Activated T-helper 17 cell treated with anti-CD3 and anti-CD28 coated beads, Interleukin-2, amount 50 U/mL, for 72 hours (primary cell): ENCODE measurements around the gene DNPEP. TPM values are rescaled to one million over a fixed set of nuclear protein-coding genes. Genes with fewer than 3 reads are reported as not detected.
A peak's percentile ranks its signal among the peaks of the same experiment; 100 is the strongest.

ENCODE experiments used
- ATAC-seq: fragments of 150-1000 bp; cut with Tn5 transposase; replicated peaks from 2 replicates; pipeline ENCODE4 v1.10.0; 2021; ENCODE audit warnings: mild to moderate bottlenecking, moderate library complexity
- H3K27ac Mint-ChIP-seq: one replicate; pipeline ENCODE4 v1.8.0; 2022; ENCODE audit warnings: mixed read lengths
- H3K27me3 Mint-ChIP-seq: one replicate; pipeline ENCODE4 v1.8.0; 2022; ENCODE audit warnings: mixed read lengths
- H3K36me3 Mint-ChIP-seq: one replicate; pipeline ENCODE4 v1.8.0; 2022; ENCODE audit warnings: low read depth, mild to moderate bottlenecking, mixed read lengths
- H3K4me1 Mint-ChIP-seq: one replicate; pipeline ENCODE4 v1.8.0; 2022; ENCODE audit warnings: mixed read lengths
- H3K4me3 Mint-ChIP-seq: one replicate; pipeline ENCODE4 v1.8.0; 2022; ENCODE audit warnings: mild to moderate bottlenecking, mixed read lengths
- H3K9me3 Mint-ChIP-seq: one replicate; pipeline ENCODE4 v1.8.0; 2022; ENCODE audit warnings: mixed read lengths
- total RNA-seq, 2 donors: library from RNA; stranded (reverse); gene quantifications; one replicate each; pipeline ENCODE4 v1.2.3, GENCODE V29; 2022

Gene DNPEP
- total RNA-seq, 2 donors from 2014 or later: 80.9 to 99.6 TPM

DNA sequence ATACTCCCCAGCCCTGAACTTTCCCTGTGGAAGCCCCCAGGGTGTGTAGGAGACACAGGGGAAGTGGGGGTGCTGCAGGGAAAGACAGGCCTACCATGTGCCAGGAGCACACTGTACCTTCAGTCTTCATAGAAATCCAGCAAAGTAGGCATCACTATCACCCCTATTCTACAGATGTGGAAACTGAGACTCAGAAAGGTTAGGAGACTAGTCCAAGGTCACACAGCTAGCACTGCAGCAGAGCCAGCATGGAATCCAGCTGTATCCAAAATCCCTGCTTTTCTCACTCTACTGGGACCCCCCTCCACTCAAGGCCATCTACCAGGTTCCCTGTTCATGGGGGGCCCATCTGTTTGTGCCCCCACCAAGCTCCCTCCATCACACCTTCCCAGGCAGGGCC lies 6.8 kb downstream of the DNPEP start:
- H3K4me3 Mint-ChIP-seq: no peak overlapping the region
- no peaks in the 10 kb centered on the region for H3K4me1 Mint-ChIP-seq
- ATAC-seq: no peak
- H3K27me3 Mint-ChIP-seq: no peaks in the 10 kb centered on the region
- peaks cover 90% of the 10 kb centered on the region for H3K36me3 Mint-ChIP-seq
- peak overlapping the region; percentile 29 for H3K27ac Mint-ChIP-seq
- H3K9me3 Mint-ChIP-seq: no peaks in the 10 kb centered on the region

DNA sequence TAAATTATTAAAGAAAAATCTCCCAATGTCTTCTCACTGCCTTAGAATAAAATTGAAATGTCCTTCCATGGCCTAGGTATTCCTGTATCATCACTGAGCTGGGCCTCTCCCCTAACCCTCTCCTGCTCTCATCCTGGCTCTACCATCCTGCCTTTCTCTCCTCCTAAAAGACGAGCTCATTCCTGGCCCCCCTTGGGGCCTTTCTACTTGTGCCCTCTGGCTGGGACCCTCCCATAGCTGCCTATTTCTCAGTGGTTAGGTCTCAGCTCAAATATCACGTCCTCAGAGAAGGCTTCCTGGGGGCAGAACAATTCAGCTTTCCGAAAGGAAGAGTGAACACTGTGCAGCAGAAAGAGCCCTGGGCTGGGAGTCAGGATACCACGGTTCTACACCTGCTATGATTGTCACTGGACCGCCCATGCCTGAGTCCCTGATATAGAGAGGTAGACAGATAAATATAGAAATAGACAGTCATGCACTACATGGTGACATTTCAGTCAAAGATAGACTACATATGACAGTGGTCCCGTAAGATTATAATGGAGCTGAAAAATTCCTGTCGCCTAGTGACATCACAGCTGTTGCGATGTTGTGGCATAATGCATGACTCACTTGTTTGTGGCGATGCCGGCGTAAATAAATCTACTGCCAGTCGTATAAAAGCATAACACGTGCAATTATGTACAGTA lies 9.4 kb downstream of the DNPEP start:
- H3K27me3 Mint-ChIP-seq: no peaks in the 10 kb centered on the region
- no peak for ATAC-seq
- peaks cover 86% of the 10 kb centered on the region for H3K36me3 Mint-ChIP-seq
- no peak overlapping the region for H3K27ac Mint-ChIP-seq
- H3K4me3 Mint-ChIP-seq: no peak overlapping the region
- H3K9me3 Mint-ChIP-seq: no peaks in the 10 kb centered on the region
- no peaks in the 10 kb centered on the region for H3K4me1 Mint-ChIP-seq

DNA sequence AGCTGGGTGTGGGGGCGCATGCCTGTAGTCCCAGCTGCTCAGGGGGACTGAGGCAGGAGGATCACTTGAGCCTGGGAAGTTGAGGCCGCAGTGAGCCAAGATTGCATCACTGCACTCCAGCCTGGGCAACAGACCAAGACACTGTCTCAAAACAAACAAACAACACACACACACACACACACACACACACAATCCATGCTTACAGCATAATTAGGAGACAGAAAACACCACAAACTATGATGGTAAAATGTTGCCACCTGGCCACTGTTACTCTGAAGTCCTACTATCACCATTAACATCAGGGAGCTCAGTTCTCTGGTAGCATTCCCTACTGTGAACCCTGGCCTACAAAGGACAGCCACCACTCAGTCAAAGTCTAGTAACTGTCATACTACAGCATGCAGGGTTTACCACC lies 18.3 kb downstream of the DNPEP start:
- no peaks in the 10 kb centered on the region for H3K27me3 Mint-ChIP-seq
- H3K4me3 Mint-ChIP-seq: no peak overlapping the region
- H3K4me1 Mint-ChIP-seq: no peaks in the 10 kb centered on the region
- no peak for ATAC-seq
- H3K9me3 Mint-ChIP-seq: no peaks in the 10 kb centered on the region
- peaks cover 15% of the 10 kb centered on the region for H3K36me3 Mint-ChIP-seq
- no peak overlapping the region for H3K27ac Mint-ChIP-seq

DNA sequence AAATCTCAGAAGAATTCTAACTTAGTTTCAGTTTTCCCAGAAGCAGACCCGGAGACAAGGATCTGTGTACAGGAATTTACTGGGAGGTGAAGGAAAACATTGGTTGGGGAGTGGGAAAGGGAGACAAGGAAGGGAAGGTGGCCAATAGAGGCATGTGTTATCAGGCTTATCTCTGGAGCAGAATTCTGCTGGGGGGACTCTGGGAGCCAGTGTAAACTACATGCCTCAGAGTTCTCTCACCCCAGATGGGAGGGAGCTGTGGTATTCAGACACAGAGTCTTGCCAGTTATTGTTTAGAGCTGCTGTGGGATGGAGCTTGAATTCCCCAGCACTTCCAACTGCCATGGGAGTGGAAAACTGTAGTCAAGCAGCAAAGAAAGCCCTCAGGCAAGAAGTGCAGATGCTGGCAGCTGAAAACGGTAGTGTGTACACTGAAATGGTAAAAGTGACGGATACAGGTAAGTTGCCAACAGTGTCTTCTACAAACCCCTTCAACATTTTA lies 19.0 kb downstream of the DNPEP start:
- Mint-ChIP-seq H3K4me1 (no peaks in the 10 kb centered on the region), H3K9me3 (no peaks in the 10 kb centered on the region), H3K36me3 (peaks cover 7% of the 10 kb centered on the region), H3K4me3 (no peak overlapping the region), H3K27ac (no peak overlapping the region), H3K27me3 (no peaks in the 10 kb centered on the region)
- ATAC-seq: no peak

DNA sequence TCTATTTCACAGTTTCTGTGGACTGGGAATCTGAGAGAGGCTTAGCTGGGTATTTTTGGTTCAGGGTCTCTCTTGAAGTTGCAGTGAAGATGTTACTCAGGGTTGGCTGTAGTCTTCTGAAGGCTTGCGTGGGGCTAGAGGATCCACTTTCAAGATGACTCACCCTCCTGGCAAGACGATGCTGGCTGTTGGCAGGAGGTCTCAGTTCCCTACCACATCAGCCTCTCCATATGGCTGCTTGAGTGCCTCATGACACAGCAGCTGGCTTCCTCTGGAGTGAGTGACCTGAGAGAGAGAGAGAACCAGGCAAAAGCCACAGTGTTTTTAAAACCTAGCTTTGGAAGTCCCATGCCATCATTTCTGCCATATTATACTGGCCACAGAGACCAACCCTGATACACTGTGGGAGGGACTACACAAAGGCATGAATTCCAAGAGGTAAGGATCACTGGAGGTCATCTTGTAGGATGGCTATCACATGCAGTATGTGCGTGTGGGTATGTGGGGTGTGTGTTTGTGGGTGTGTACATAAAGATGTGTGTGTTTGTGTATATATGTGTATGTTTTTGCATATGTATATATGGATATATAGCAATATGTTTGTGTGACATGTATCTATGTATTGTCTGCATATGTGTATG lies 25.1 kb downstream of the DNPEP start:
- no peaks in the 10 kb centered on the region for H3K36me3 Mint-ChIP-seq
- no peaks in the 10 kb centered on the region for H3K4me1 Mint-ChIP-seq
- H3K4me3 Mint-ChIP-seq: no peak overlapping the region
- peaks cover 20% of the 10 kb centered on the region for H3K27me3 Mint-ChIP-seq
- H3K27ac Mint-ChIP-seq: no peak overlapping the region
- ATAC-seq: peak; percentile 85
- no peaks in the 10 kb centered on the region for H3K9me3 Mint-ChIP-seq

DNA sequence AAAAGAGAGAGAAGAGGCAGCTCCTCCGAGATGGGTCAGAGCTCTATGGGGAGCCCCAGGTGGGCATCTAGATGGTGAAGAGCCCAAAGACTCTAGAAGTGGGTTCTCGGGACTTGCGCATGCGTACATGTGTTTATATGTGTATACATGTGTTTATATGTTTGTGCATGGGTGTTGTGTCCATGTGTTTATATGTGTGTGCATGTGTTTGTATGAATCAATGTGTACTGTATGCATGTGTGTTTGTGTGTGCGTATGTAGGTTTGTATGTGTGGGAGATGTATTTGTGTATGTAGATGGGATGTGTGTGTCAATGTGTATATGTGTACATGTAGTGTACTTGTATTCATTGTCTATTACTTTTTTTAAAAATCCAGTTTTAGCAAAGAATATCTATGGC lies 25.6 kb downstream of the DNPEP start:
- no peaks in the 10 kb centered on the region for H3K9me3 Mint-ChIP-seq
- H3K4me3 Mint-ChIP-seq: no peak overlapping the region
- H3K27me3 Mint-ChIP-seq: peaks cover 20% of the 10 kb centered on the region
- ATAC-seq: no peak
- H3K27ac Mint-ChIP-seq: no peak overlapping the region
- no peaks in the 10 kb centered on the region for H3K36me3 Mint-ChIP-seq
- no peaks in the 10 kb centered on the region for H3K4me1 Mint-ChIP-seq

DNA sequence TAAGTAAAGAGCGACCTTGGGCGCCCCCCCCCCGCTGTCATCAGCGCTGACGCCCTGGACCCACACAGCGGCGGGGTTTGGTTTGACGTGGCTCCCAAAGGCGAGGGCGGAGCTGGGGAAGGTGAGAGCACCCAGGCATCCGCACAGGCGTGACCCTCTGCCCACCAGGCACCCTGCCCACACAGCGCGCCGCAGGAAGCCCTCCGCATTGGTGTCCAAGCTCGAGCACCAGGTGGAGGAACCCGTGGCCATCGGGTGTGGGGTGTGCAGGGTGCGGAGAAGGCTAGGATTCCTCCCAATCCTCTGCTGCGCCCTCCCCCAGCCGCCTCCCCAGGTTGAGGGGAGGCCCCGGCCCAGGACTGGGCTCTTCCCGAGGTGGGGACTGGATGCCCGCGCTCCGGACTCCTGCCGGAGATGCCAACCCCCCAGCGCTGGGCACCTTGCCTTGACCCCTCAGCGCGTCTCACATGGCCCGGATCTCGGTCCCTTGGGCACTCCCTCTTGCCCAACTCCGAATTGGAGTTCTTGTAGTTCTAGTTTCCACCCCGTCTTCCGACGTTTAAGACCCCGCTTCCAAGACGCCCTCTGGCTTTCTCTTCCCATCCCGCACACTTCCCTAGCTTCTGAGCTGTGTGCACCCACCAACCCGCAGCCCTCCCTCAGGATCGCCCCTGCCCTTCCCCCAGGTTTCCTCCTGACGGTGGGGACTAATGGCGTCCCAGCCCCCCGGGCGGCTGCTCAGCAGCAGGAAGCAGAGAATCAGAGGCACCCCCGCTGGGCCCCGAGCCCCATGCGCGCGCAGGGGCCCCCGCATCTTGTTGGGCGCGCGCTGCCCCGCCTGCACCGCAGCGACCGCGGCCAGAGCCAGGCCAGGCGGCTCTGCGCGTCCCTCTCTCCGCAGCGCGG lies 29.3 kb downstream of the DNPEP start:
- Mint-ChIP-seq H3K9me3 (no peaks in the 10 kb centered on the region), H3K4me1 (no peaks in the 10 kb centered on the region), H3K27me3 (peaks cover 39% of the 10 kb centered on the region), H3K4me3 (no peak overlapping the region), H3K27ac (no peak overlapping the region), H3K36me3 (no peaks in the 10 kb centered on the region)
- ATAC-seq: peak; percentile 30

DNA sequence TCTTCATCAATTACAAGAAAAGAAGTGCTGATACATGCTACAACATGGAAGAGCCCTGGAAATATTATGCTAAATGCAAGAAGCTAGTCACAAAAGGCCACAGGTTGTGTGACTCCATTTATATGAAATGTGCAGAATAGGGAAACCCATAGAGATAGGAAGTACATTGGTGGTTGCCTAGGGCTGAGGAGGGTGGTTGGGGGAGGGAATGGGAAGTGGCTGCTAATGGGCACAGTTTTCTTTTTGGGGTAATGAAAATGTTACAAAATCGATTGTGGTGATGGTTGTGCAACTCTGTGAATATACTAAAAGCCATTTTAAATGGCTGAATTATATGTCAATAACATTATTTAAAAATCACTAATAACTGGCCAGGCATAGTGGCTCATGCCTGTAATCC lies 30.9 kb downstream of the DNPEP start:
- no peak overlapping the region for H3K4me3 Mint-ChIP-seq
- H3K27ac Mint-ChIP-seq: no peak overlapping the region
- ATAC-seq: no peak
- no peaks in the 10 kb centered on the region for H3K36me3 Mint-ChIP-seq
- no peaks in the 10 kb centered on the region for H3K9me3 Mint-ChIP-seq
- no peaks in the 10 kb centered on the region for H3K4me1 Mint-ChIP-seq
- H3K27me3 Mint-ChIP-seq: peaks cover 39% of the 10 kb centered on the region

DNA sequence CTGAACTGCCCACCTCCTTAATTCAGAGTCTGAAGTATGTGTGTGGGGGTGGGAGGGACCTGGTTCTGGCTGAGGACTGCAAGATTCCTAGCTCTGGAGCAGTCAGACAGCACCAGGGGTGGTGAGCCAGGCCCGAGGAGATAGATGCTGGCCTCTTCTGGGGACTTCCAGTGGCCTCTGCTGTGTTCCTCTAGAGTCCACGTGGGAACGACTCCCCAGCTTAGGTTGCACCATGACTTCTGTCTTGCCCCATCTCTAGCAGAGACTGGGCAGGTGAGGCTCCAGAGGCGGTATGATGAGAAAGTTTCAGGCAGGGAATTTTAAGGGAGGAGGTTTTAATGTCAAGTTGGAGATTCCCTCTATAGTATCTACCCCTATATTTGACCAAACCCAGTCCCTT lies 33.1 kb downstream of the DNPEP start:
- no peak overlapping the region for H3K4me3 Mint-ChIP-seq
- ATAC-seq: no peak
- H3K36me3 Mint-ChIP-seq: no peaks in the 10 kb centered on the region
- H3K27ac Mint-ChIP-seq: no peak overlapping the region
- no peaks in the 10 kb centered on the region for H3K9me3 Mint-ChIP-seq
- H3K27me3 Mint-ChIP-seq: peaks cover 34% of the 10 kb centered on the region
- H3K4me1 Mint-ChIP-seq: no peaks in the 10 kb centered on the region

DNA sequence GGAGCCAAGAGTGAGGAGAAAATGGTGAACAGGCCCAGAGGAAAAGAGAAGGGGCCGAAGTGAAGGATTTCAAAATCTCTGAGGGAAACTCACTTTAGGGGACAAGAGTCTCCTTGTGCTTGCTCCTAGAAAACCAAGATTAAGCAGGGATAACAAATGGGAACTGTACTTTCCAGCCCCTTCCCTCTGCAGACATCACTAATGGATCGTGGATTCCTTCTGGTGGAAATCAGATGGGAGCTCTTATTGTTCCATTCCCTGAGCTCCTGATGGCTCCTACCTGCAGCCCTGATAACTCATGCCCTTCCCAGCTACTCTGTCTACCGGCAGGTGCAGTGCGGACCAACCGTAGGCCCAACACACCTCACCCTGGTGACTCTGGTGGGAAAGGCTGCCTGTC lies 34.6 kb downstream of the DNPEP start:
- Mint-ChIP-seq H3K27me3 (peaks cover 34% of the 10 kb centered on the region), H3K36me3 (no peaks in the 10 kb centered on the region), H3K9me3 (no peaks in the 10 kb centered on the region), H3K27ac (no peak overlapping the region), H3K4me3 (no peak overlapping the region), H3K4me1 (no peaks in the 10 kb centered on the region)
- no peak for ATAC-seq

DNA sequence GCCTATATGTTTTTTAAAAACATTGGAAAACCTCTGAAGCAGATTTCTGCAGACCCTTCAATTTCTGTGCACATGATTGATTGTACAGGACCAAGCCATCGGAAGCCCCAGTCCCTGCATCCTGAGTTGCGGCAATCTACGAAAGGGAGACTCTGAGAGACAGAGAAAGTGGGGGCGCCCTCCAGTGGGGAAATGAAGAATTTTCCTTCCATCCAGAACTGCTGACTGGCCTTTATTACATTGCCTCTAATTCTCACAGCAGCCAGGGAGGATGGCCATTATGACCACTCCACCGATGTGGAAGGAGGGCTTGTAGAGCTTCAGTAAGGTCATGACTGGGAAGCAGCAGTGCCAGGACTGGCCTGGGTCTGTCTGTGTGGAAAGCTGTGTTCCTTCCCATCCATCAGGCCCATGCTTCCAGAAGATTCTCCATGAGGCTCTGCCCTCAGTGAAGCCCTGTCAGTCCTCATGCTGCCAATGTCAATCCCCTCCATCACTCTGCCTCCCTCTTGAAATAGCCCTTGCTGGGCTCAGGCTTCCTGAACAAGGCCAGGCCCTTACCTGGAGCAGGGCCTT lies 35.2 kb downstream of the DNPEP start:
- Mint-ChIP-seq H3K9me3 (no peaks in the 10 kb centered on the region), H3K4me1 (no peaks in the 10 kb centered on the region)

DNA sequence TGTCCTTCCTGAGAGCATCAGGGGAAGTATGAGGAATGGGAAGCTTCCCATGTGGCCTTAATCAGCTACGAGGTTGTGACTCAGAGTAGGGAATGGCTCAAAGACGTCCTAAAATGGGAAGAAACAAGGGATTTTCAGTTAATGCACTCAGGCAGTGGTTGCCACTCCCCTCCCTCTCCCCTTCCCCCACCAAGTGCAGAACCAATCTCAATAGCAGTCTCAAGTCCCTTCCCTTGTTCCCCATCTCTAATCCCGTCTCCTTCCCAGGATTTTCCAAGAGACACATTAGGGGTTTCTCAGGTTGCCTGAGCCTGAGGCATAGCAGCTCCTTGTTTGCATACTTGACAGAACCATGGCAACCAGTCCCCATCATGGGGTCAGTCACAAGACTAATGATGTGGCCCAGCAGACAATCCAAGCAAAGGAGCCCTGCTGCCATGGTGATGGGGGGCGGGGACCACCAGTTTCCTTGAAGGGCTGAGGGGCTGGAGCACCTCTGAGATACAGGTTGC lies 36.9 kb downstream of the DNPEP start:
- peaks cover 33% of the 10 kb centered on the region for H3K27me3 Mint-ChIP-seq
- H3K4me1 Mint-ChIP-seq: no peaks in the 10 kb centered on the region
- no peaks in the 10 kb centered on the region for H3K9me3 Mint-ChIP-seq
- H3K36me3 Mint-ChIP-seq: no peaks in the 10 kb centered on the region
- H3K4me3 Mint-ChIP-seq: no peak overlapping the region
- H3K27ac Mint-ChIP-seq: no peak overlapping the region
- no peak for ATAC-seq

More for the DNA sequence above, 35.2 kb downstream of the DNPEP start:
- peaks cover 38% of the 10 kb centered on the region for H3K27me3 Mint-ChIP-seq
- peak; percentile 84 for ATAC-seq
- no peak overlapping the region for H3K27ac Mint-ChIP-seq
- H3K36me3 Mint-ChIP-seq: no peaks in the 10 kb centered on the region
- H3K4me3 Mint-ChIP-seq: no peak overlapping the region

DNA sequence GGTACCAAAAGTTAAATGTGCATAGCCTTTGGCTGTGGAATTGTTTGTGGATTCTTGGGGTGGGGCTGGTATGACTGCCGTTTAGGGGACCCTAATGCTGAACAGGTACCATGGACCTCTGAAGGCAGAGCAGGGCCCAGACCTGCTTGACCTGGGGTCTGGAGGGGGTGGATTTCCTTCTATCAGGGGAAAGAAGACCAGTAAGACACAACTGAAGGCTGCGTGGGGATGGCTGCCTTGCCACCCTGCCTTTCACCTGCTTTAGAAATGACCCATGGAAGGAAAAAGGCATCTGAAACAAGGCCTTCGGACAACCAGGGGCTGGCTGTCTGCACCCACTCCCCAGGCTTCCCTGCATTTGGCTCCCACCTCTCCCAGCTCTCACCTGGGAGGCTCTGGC lies 37.5 kb downstream of the DNPEP start:
- Mint-ChIP-seq H3K4me3 (no peak overlapping the region), H3K4me1 (no peaks in the 10 kb centered on the region), H3K36me3 (no peaks in the 10 kb centered on the region), H3K27ac (no peak overlapping the region), H3K27me3 (peaks cover 27% of the 10 kb centered on the region), H3K9me3 (no peaks in the 10 kb centered on the region)
- ATAC-seq: no peak

DNA sequence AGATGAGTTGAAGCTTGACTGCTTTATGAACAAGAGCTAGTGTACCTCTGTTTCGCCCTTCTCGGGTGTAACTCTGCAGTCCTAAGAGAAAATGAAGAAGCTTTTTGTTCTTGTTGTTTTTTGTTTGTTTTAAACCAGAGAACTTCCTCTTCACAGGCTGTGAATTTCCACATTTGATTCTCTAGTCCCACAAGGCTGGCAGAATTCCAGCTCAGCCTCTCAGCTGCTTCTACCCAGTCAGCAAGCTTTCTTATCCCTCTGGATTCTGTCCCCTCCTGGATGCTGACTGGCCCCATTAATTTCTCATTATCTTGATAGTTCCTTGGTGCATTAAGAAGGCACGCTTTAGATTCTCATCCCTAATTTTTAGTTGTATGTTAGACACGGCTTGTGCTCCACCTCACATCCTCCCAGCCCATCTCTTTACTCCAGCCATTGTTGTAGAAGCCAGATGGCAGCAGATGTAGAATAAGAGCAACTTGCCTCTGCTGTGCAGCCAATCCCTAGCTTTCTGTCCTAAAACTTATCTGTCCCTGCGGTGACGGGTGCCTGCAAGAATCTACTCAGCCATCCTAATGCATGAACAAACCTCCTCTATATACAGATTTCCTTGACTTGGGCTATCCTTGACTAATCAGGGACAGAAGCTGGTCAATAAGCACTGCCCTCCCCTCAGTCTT lies 42.8 kb downstream of the DNPEP start:
- no peaks in the 10 kb centered on the region for H3K9me3 Mint-ChIP-seq
- H3K4me3 Mint-ChIP-seq: no peak overlapping the region
- H3K27me3 Mint-ChIP-seq: peaks cover 16% of the 10 kb centered on the region
- H3K4me1 Mint-ChIP-seq: no peaks in the 10 kb centered on the region
- no peaks in the 10 kb centered on the region for H3K36me3 Mint-ChIP-seq
- H3K27ac Mint-ChIP-seq: no peak overlapping the region
- no peak for ATAC-seq
